ENCODE data around the gene CEP350.

The CEP350 gene

GRCh38 chr1:179924268-179924667 is 30.3 kb upstream of the CEP350 start:
- H3K9me3 ChIP-seq (ENCODE audit: low read depth, low read length) = no peaks in the 10 kb centered on the region
- no peak for DNase-seq (ENCODE audit: low read depth, low spot score)
- no peak overlapping the region for H3K9ac ChIP-seq (ENCODE audit: insufficient read length)
- no peak overlapping the region for H3K4me3 ChIP-seq
- peaks cover 4% of the 10 kb centered on the region for H3K36me3 ChIP-seq (ENCODE audit: insufficient read depth, low read length)
- TF ChIP-seq POLR2AphosphoS5 (IDR thresholded peaks at IDR 0.05; ENCODE audit: borderline replicate concordance, low read depth, low read length) (no peak), EZH2 (IDR thresholded peaks at IDR 0.05) (no peak), FOXP2 (optimal IDR thresholded peaks at IDR 0.05; ENCODE audit: control extremely low read depth, extremely low read length, insufficient read depth) (no peak)
- no peak overlapping the region for H3K27ac ChIP-seq

GRCh38 chr1:179925302-179925701 is 29.3 kb upstream of the CEP350 start:
- Histone ChIP-seq H3K9ac (ENCODE audit: insufficient read length) (no peak overlapping the region), H3K27ac (no peak overlapping the region), H3K4me3 (no peak overlapping the region), H3K36me3 (ENCODE audit: insufficient read depth, low read length) (no peaks in the 10 kb centered on the region), H3K9me3 (ENCODE audit: low read depth, low read length) (no peaks in the 10 kb centered on the region)
- no peak for DNase-seq (ENCODE audit: low read depth, low spot score)
- TF ChIP-seq FOXP2 (optimal IDR thresholded peaks at IDR 0.05; ENCODE audit: control extremely low read depth, extremely low read length, insufficient read depth) (no peak), EZH2 (IDR thresholded peaks at IDR 0.05) (no peak), POLR2AphosphoS5 (IDR thresholded peaks at IDR 0.05; ENCODE audit: borderline replicate concordance, low read depth, low read length) (no peak)

GRCh38 chr1:179925922-179926849 is 28.4 kb upstream of the CEP350 start:
- no peak overlapping the region for H3K27ac ChIP-seq
- DNase-seq (ENCODE audit: low read depth, low spot score) = peak; percentile 5
- TF ChIP-seq POLR2AphosphoS5 (IDR thresholded peaks at IDR 0.05; ENCODE audit: borderline replicate concordance, low read depth, low read length) (no peak), FOXP2 (optimal IDR thresholded peaks at IDR 0.05; ENCODE audit: control extremely low read depth, extremely low read length, insufficient read depth) (no peak), EZH2 (IDR thresholded peaks at IDR 0.05) (no peak)
- H3K36me3 ChIP-seq (ENCODE audit: insufficient read depth, low read length) = no peaks in the 10 kb centered on the region
- no peak overlapping the region for H3K4me3 ChIP-seq
- H3K9me3 ChIP-seq (ENCODE audit: low read depth, low read length) = no peaks in the 10 kb centered on the region
- no peak overlapping the region for H3K9ac ChIP-seq (ENCODE audit: insufficient read length)

- no peak for DNase-seq (ENCODE audit: low read depth, low spot score)
- Histone ChIP-seq H3K9me3 (ENCODE audit: low read depth, low read length) (no peaks in the 10 kb centered on the region), H3K27ac (no peak overlapping the region), H3K4me3 (no peak overlapping the region), H3K9ac (ENCODE audit: insufficient read length) (no peak overlapping the region), H3K36me3 (ENCODE audit: insufficient read depth, low read length) (no peaks in the 10 kb centered on the region)
- TF ChIP-seq EZH2 (IDR thresholded peaks at IDR 0.05) (no peak), FOXP2 (optimal IDR thresholded peaks at IDR 0.05; ENCODE audit: control extremely low read depth, extremely low read length, insufficient read depth) (no peak), POLR2AphosphoS5 (IDR thresholded peaks at IDR 0.05; ENCODE audit: borderline replicate concordance, low read depth, low read length) (no peak)
These were observed 27.8 kb upstream of the CEP350 start for GRCh38 chr1:179926850-179927205.

- Histone ChIP-seq H3K4me3 (no peak overlapping the region), H3K9ac (ENCODE audit: insufficient read length) (no peak overlapping the region), H3K9me3 (ENCODE audit: low read depth, low read length) (no peaks in the 10 kb centered on the region), H3K36me3 (ENCODE audit: insufficient read depth, low read length) (no peaks in the 10 kb centered on the region), H3K27ac (no peak overlapping the region)
- no peak for DNase-seq (ENCODE audit: low read depth, low spot score)
- TF ChIP-seq EZH2 (IDR thresholded peaks at IDR 0.05) (no peak), POLR2AphosphoS5 (IDR thresholded peaks at IDR 0.05; ENCODE audit: borderline replicate concordance, low read depth, low read length) (no peak), FOXP2 (optimal IDR thresholded peaks at IDR 0.05; ENCODE audit: control extremely low read depth, extremely low read length, insufficient read depth) (no peak)
These were observed 24.4 kb upstream of the CEP350 start for GRCh38 chr1:179929955-179930798.

- H3K36me3 ChIP-seq (ENCODE audit: insufficient read depth, low read length) = no peaks in the 10 kb centered on the region
- no peak overlapping the region for H3K9ac ChIP-seq (ENCODE audit: insufficient read length)
- no peak overlapping the region for H3K4me3 ChIP-seq
- DNase-seq (ENCODE audit: low read depth, low spot score) = no peak
- TF ChIP-seq EZH2 (IDR thresholded peaks at IDR 0.05) (no peak), POLR2AphosphoS5 (IDR thresholded peaks at IDR 0.05; ENCODE audit: borderline replicate concordance, low read depth, low read length) (no peak), FOXP2 (optimal IDR thresholded peaks at IDR 0.05; ENCODE audit: control extremely low read depth, extremely low read length, insufficient read depth) (no peak)
- no peaks in the 10 kb centered on the region for H3K9me3 ChIP-seq (ENCODE audit: low read depth, low read length)
- H3K27ac ChIP-seq = no peak overlapping the region
These were observed 23.7 kb upstream of the CEP350 start for GRCh38 chr1:179930867-179931266.

- Histone ChIP-seq H3K9me3 (ENCODE audit: low read depth, low read length) (no peaks in the 10 kb centered on the region), H3K4me3 (no peak overlapping the region), H3K36me3 (ENCODE audit: insufficient read depth, low read length) (no peaks in the 10 kb centered on the region), H3K9ac (ENCODE audit: insufficient read length) (no peak overlapping the region), H3K27ac (no peak overlapping the region)
- TF ChIP-seq FOXP2 (optimal IDR thresholded peaks at IDR 0.05; ENCODE audit: control extremely low read depth, extremely low read length, insufficient read depth) (no peak), EZH2 (IDR thresholded peaks at IDR 0.05) (no peak), POLR2AphosphoS5 (IDR thresholded peaks at IDR 0.05; ENCODE audit: borderline replicate concordance, low read depth, low read length) (no peak)
- DNase-seq (ENCODE audit: low read depth, low spot score) = no peak
These were observed 21.4 kb upstream of the CEP350 start for GRCh38 chr1:179933219-179933618.

- no peak overlapping the region for H3K27ac ChIP-seq
- H3K9me3 ChIP-seq (ENCODE audit: low read depth, low read length) = no peaks in the 10 kb centered on the region
- no peak for TF ChIP-seq POLR2AphosphoS5 (IDR thresholded peaks at IDR 0.05; ENCODE audit: borderline replicate concordance, low read depth, low read length)
- no peak for TF ChIP-seq FOXP2 (optimal IDR thresholded peaks at IDR 0.05; ENCODE audit: control extremely low read depth, extremely low read length, insufficient read depth)
- no peak for TF ChIP-seq EZH2 (IDR thresholded peaks at IDR 0.05)
- no peaks in the 10 kb centered on the region for H3K36me3 ChIP-seq (ENCODE audit: insufficient read depth, low read length)
- no peak overlapping the region for H3K9ac ChIP-seq (ENCODE audit: insufficient read length)
- H3K4me3 ChIP-seq = no peak overlapping the region
- DNase-seq (ENCODE audit: low read depth, low spot score) = no peak
These were observed 18.6 kb upstream of the CEP350 start for GRCh38 chr1:179935909-179936496.
